Measurements from ENCODE around the gene SLCO2A1. TPM values are rescaled to one million over a fixed set of nuclear protein-coding genes. Genes with fewer than 3 reads are reported as not detected.

SLCO2A1 gene
- total and polyA plus RNA-seq, 2 donors from 2014 or later = 27.2 to 169 TPM

GRCh38 chr3:134048278-134048996 is 18.7 kb upstream of the SLCO2A1 start:
- Histone ChIP-seq H3K4me1 (ENCODE audit: control insufficient read depth in 2 of 3, insufficient read depth in 2 of 3, low read depth in 1 of 3, low read length in 3 of 3) (peaks cover 0 to 3% (median 0%) of the 10 kb centered on the region in 3 donors), H3K36me3 (ENCODE audit: control insufficient read depth in 2 of 3, insufficient read depth in 3 of 3, low read length in 3 of 3) (no peaks in the 10 kb centered on the region), H3K9me3 (ENCODE audit: control insufficient read depth in 2 of 3, insufficient read depth in 1 of 3, low read length in 3 of 3) (no peaks in the 10 kb centered on the region), H3K4me3 (ENCODE audit: low read length in 3 of 3) (no peak overlapping the region), H3K9ac (ENCODE audit: low read length in 3 of 3) (no peak overlapping the region), H3K27ac (ENCODE audit: low read depth in 2 of 2, low read length in 2 of 2) (no peak overlapping the region), H3K27me3 (ENCODE audit: control insufficient read depth, insufficient read depth, low read length) (no peaks in the 10 kb centered on the region)
- DNase-seq (no peak), FAIRE-seq (no peak)
- intact Hi-C loops (cut with DNase I) = no loop called here
- no peak for TF ChIP-seq CTCF (IDR thresholded peaks at IDR 0.05; ENCODE audit: borderline replicate concordance, extremely low read depth, insufficient read depth)

- DNase-seq (no peak), FAIRE-seq (peak; percentile 11)
- Histone ChIP-seq H3K27me3 (ENCODE audit: control insufficient read depth, insufficient read depth, low read length) (no peaks in the 10 kb centered on the region), H3K4me3 (ENCODE audit: low read length in 3 of 3) (no peak overlapping the region), H3K27ac (ENCODE audit: low read depth in 2 of 2, low read length in 2 of 2) (no peak overlapping the region), H3K9me3 (ENCODE audit: control insufficient read depth in 2 of 3, insufficient read depth in 1 of 3, low read length in 3 of 3) (no peaks in the 10 kb centered on the region), H3K36me3 (ENCODE audit: control insufficient read depth in 2 of 3, insufficient read depth in 3 of 3, low read length in 3 of 3) (no peaks in the 10 kb centered on the region), H3K9ac (ENCODE audit: low read length in 3 of 3) (no peak overlapping the region), H3K4me1 (ENCODE audit: control insufficient read depth in 2 of 3, insufficient read depth in 2 of 3, low read depth in 1 of 3, low read length in 3 of 3) (no peaks in the 10 kb centered on the region)
- TF ChIP-seq CTCF (IDR thresholded peaks at IDR 0.05; ENCODE audit: borderline replicate concordance, extremely low read depth, insufficient read depth) = no peak
- intact Hi-C loops (cut with DNase I) = no loop called here
Observed at GRCh38 chr3:134044459-134044858, 14.7 kb upstream of the SLCO2A1 start.

GRCh38 chr3:134040066-134040465 is 10.3 kb upstream of the SLCO2A1 start:
- H3K9ac ChIP-seq (ENCODE audit: low read length in 3 of 3) = no peak overlapping the region
- H3K4me3 ChIP-seq (ENCODE audit: low read length in 3 of 3) = no peak overlapping the region
- H3K27ac ChIP-seq (ENCODE audit: low read depth in 2 of 2, low read length in 2 of 2) = no peak overlapping the region
- H3K9me3 ChIP-seq (ENCODE audit: control insufficient read depth in 2 of 3, insufficient read depth in 1 of 3, low read length in 3 of 3) = no peaks in the 10 kb centered on the region
- no peak for TF ChIP-seq CTCF (IDR thresholded peaks at IDR 0.05; ENCODE audit: borderline replicate concordance, extremely low read depth, insufficient read depth)
- intact Hi-C loops (cut with DNase I) = no loop called here
- DNase-seq (no peak), FAIRE-seq (no peak)
- peaks cover 0 to 5% (median 3%) of the 10 kb centered on the region in 3 donors for H3K4me1 ChIP-seq (ENCODE audit: control insufficient read depth in 2 of 3, insufficient read depth in 2 of 3, low read depth in 1 of 3, low read length in 3 of 3)
- no peaks in the 10 kb centered on the region for H3K27me3 ChIP-seq (ENCODE audit: control insufficient read depth, insufficient read depth, low read length)
- no peaks in the 10 kb centered on the region for H3K36me3 ChIP-seq (ENCODE audit: control insufficient read depth in 2 of 3, insufficient read depth in 3 of 3, low read length in 3 of 3)
